ENCODE data around the gene SND1. TPM values are rescaled to one million over a fixed set of nuclear protein-coding genes. Genes with fewer than 3 reads are reported as not detected.

The SND1 gene
- total RNA-seq, 1 experiment from 2014 or later = 218 TPM

- H3K9ac ChIP-seq (ENCODE audit: extremely low read depth, insufficient read length, low read length) = no peak overlapping the region
- H2AK5ac ChIP-seq (ENCODE audit: insufficient read length, low read length) = no peak overlapping the region
- no peak overlapping the region for H3K18ac ChIP-seq (ENCODE audit: insufficient read length, low read depth, low read length)
- WGBS (ENCODE audit: extremely low coverage, insufficient read length, low lambda C conversion rate) = no CpG with 5 or more reads among the region's 11 CpGs
- no peaks in the 10 kb centered on the region for H3K27me3 ChIP-seq (ENCODE audit: insufficient read depth, low read length)
- Mint-ChIP-seq H3K4me1 (peaks cover 6 to 9% of the 10 kb centered on the region in 2 experiments; a peak in 2 of 4 replicates), H3K9me3 (no peaks in the 10 kb centered on the region), H3K27ac (no peak overlapping the region; a peak in 1 of 7 replicates), H3K36me3 (ENCODE audit: insufficient read depth in 1 of 3, low read depth in 3 of 3) (peaks cover 0 to 10% (median 8%) of the 10 kb centered on the region in 3 experiments; a peak in 5 of 7 replicates), H3K27me3 (ENCODE audit: low read depth) (no peaks in the 10 kb centered on the region), H3K4me3 (no peak overlapping the region)
- H4K20me1 ChIP-seq (ENCODE audit: control insufficient read depth, insufficient read depth, insufficient read length) = no peaks in the 10 kb centered on the region
- H3K4ac ChIP-seq (ENCODE audit: low read depth, low read length) = no peak overlapping the region
- no peak overlapping the region for H4K8ac ChIP-seq (replicated peaks; ENCODE audit: insufficient read length, low read depth, low read length)
- H3K4me1 ChIP-seq (ENCODE audit: insufficient read depth, low read length) = no peaks in the 10 kb centered on the region; the same call in 1 of the 2 replicates
- no peaks in the 10 kb centered on the region for H3K79me1 ChIP-seq (ENCODE audit: insufficient read depth, low read depth, low read length, poor library complexity, severe bottlenecking)
- no peak overlapping the region for H3K56ac ChIP-seq (ENCODE audit: insufficient read length, low read depth, low read length)
- DNase-seq = no peak
- H2BK120ac ChIP-seq (ENCODE audit: low read depth, low read length, poor library complexity, severe bottlenecking) = no peak overlapping the region
- H2AFZ ChIP-seq (ENCODE audit: low read length) = no peak overlapping the region
- H2BK5ac ChIP-seq (ENCODE audit: insufficient read length, low read length) = no peak overlapping the region
- H3K23me2 ChIP-seq (ENCODE audit: insufficient read length, low read depth, low read length, poor library complexity, severe bottlenecking) = no peaks in the 10 kb centered on the region
- no peak overlapping the region for H2BK20ac ChIP-seq (ENCODE audit: low read depth, low read length, poor library complexity, severe bottlenecking)
- H3K27ac ChIP-seq (ENCODE audit: insufficient read length, low read depth, low read length) = no peak overlapping the region
- no peaks in the 10 kb centered on the region for H3K9me3 ChIP-seq (ENCODE audit: control insufficient read depth, low read depth, low read length)
- H2BK12ac ChIP-seq (ENCODE audit: insufficient read length, low read depth, low read length) = no peak overlapping the region
- H4K91ac ChIP-seq (ENCODE audit: insufficient read length, low read depth, low read length) = no peak overlapping the region
- H2BK15ac ChIP-seq (ENCODE audit: low read depth, low read length) = no peak overlapping the region
- no peak overlapping the region; the same call in 1 of the 2 replicates for H3K14ac ChIP-seq (ENCODE audit: insufficient read depth, low read length)
- no peak overlapping the region for H3K23ac ChIP-seq (ENCODE audit: insufficient read length, low read depth, low read length)
- no peaks in the 10 kb centered on the region for H3K79me2 ChIP-seq (ENCODE audit: insufficient read depth, low read length)
- H4K5ac ChIP-seq (ENCODE audit: insufficient read length, low read depth, low read length) = no peak overlapping the region
- TF ChIP-seq CTCF (conservative IDR thresholded peaks at IDR 0.05) = no peak
- H3T11ph ChIP-seq (ENCODE audit: low read length) = no peak overlapping the region
- no peak overlapping the region for H3K4me2 ChIP-seq (ENCODE audit: insufficient read depth, insufficient read length, low read length)
These were observed 419.8 kb downstream of the SND1 start for GRCh38 chr7:128071801-128072200.

Data from H9 (cell line).